Endothelial cell of umbilical vein (primary cell): ENCODE results near the gene PM20D1. TPM values are rescaled to one million over a fixed set of nuclear protein-coding genes. Genes with fewer than 3 reads are reported as not detected.

Experiments used
- BruUV-seq: library from RNA; stranded (reverse); fragments of 400-500 nt; replicated peaks from 2 replicates; lab custom pipeline; 2021; lab: Mats Ljungman, UMichigan
- CTCF ChIA-PET: fragments of 300-600, 350-600 bp; sonication (Branson Sonifier 250); formaldehyde crosslinking; loops from one replicate; lab custom pipeline; 2021; ENCODE audit warnings: antibody characterized with exemption, inconsistent platforms; lab: Charles Lee
- POLR2A ChIA-PET: fragments of 300-600, 350-600 bp; sonication (Branson Sonifier 250); formaldehyde crosslinking; loops from one replicate; lab custom pipeline; 2021; ENCODE audit warnings: antibody characterized with exemption, inconsistent platforms; lab: Charles Lee
- DNase-seq: peaks from one replicate; pipeline ENCODE4 v3.0.0-alpha.2; 2011; ENCODE audit warnings: low read depth, low spot score
- FAIRE-seq: peaks from 2 replicates; lab custom pipeline; 2011; peaks lifted over from hg19 to GRCh38; lab: Jason Lieb, UNC
- H2AFZ ChIP-seq: 2 replicates; pipeline ENCODE4 v1.6.0; 2012; ENCODE audit warnings: low read depth, low read length, control low read depth, inconsistent platforms
- H3K27ac ChIP-seq: 2 replicates; pipeline ENCODE4 v1.5.1; 2011; ENCODE audit warnings: low read depth, mild to moderate bottlenecking, control low read depth, low read length, moderate library complexity; ENCODE audit not compliant: insufficient read depth
- H3K27me3 ChIP-seq, 2 experiments: 2 replicates each; pipeline versions ENCODE4 v1.6.0 to v1.6.1; 2011; ENCODE audit warnings: low read length in 2 of 2, mixed read lengths in 1 of 2; ENCODE audit not compliant: control insufficient read depth in 2 of 2, insufficient read depth in 2 of 2
- H3K36me3 ChIP-seq, 2 experiments: 2 replicates in 1 of 2; 3 replicates in 1 of 2; pipeline ENCODE4 v1.5.1; 2011; ENCODE audit warnings: low read length in 2 of 2, mild to moderate bottlenecking in 1 of 2, moderate library complexity in 1 of 2; ENCODE audit not compliant: control insufficient read depth in 2 of 2, insufficient read depth in 2 of 2; ENCODE audit errors: extremely low read depth in 1 of 2
- H3K4me1 ChIP-seq: 3 replicates; pipeline ENCODE4 v1.5.1; 2011; ENCODE audit warnings: mild to moderate bottlenecking, low read length; ENCODE audit not compliant: control insufficient read depth, insufficient read depth; ENCODE audit errors: extremely low read depth
- H3K4me2 ChIP-seq: 2 replicates; pipeline ENCODE4 v1.6.1; 2011; ENCODE audit warnings: low read length, control low read depth, mixed read lengths; ENCODE audit not compliant: insufficient read depth
- H3K4me3 ChIP-seq, 3 experiments: fragments of 200-600 bp in 1 of 3; sonication (generic), shearing (Covaris generic) in 1 of 3; replicated peaks in 1 of 3; 2 replicates each; pipeline ENCODE4 v1.5.1; 2011 to 2016; ENCODE audit warnings: control low read depth in 3 of 3, low read length in 3 of 3, mild to moderate bottlenecking in 2 of 3, inconsistent platforms in 1 of 3, low read depth in 1 of 3, moderate library complexity in 1 of 3; ENCODE audit not compliant: insufficient read depth in 1 of 3
- H3K79me2 ChIP-seq: 2 replicates; pipeline ENCODE4 v1.6.0; 2012; ENCODE audit warnings: low read length, inconsistent platforms; ENCODE audit not compliant: control insufficient read depth, insufficient read depth
- H3K9ac ChIP-seq: replicated peaks from 2 replicates; pipeline ENCODE3; 2011; ENCODE audit warnings: low read length, control low read depth; ENCODE audit not compliant: insufficient read depth; ENCODE audit errors: extremely low read depth
- H3K9me1 ChIP-seq: replicated peaks from 3 replicates; pipeline ENCODE4 v1.6.0; 2011; ENCODE audit warnings: mild to moderate bottlenecking, low read length; ENCODE audit not compliant: control insufficient read depth, insufficient read depth; ENCODE audit errors: extremely low read depth
- H3K9me3 ChIP-seq: replicated peaks from 2 replicates; pipeline ENCODE4 v1.5.1; 2012; ENCODE audit warnings: low read length, inconsistent platforms; ENCODE audit not compliant: control insufficient read depth, insufficient read depth
- H4K20me1 ChIP-seq: replicated peaks from 2 replicates; pipeline ENCODE3; 2011; ENCODE audit warnings: mild to moderate bottlenecking, low read length; ENCODE audit not compliant: control insufficient read depth, insufficient read depth; ENCODE audit errors: extremely low read depth
- CTCF ChIP-seq, 2 donors: IDR thresholded peaks; 1 replicate in 1 of 2; 2 replicates in 1 of 2; pipeline ENCODE4 v1.5.1; 2011; ENCODE audit warnings: low read length in 2 of 2, mild to moderate bottlenecking in 2 of 2, moderate library complexity in 2 of 2, control low read depth in 1 of 2, inconsistent platforms in 1 of 2, low read depth in 1 of 2; ENCODE audit not compliant: insufficient read depth in 1 of 2; ENCODE audit errors: extremely low read depth in 1 of 2
- EZH2 ChIP-seq: IDR thresholded peaks from 2 replicates; pipeline ENCODE4 v1.6.1; 2012; ENCODE audit warnings: borderline replicate concordance, low read depth, mild to moderate bottlenecking, moderate library complexity, low read length, inconsistent platforms; ENCODE audit not compliant: severe bottlenecking
- FOS ChIP-seq: IDR thresholded peaks from 2 replicates; pipeline ENCODE4 v1.6.1; 2011; ENCODE audit warnings: mild to moderate bottlenecking, low read length, moderate library complexity, borderline replicate concordance; ENCODE audit not compliant: insufficient read depth
- GATA2 ChIP-seq: IDR thresholded peaks from 2 replicates; pipeline ENCODE4 v1.7.0; 2011; ENCODE audit warnings: low read depth, mild to moderate bottlenecking, moderate library complexity, mixed read lengths, low read length; ENCODE audit not compliant: insufficient read length, insufficient read depth
- JUN ChIP-seq: IDR thresholded peaks from 2 replicates; pipeline ENCODE4 v1.6.1; 2011; ENCODE audit warnings: borderline replicate concordance, low read depth; ENCODE audit not compliant: insufficient read length, insufficient read depth
- MAX ChIP-seq: IDR thresholded peaks from 2 replicates; pipeline ENCODE4 v1.6.1; 2011; ENCODE audit not compliant: insufficient read depth, insufficient read length
- MYC ChIP-seq: IDR thresholded peaks from one replicate; pipeline ENCODE4 v1.6.1; 2011; ENCODE audit warnings: mild to moderate bottlenecking, low read depth, low read length
- POLR2A ChIP-seq: IDR thresholded peaks from 2 replicates; pipeline ENCODE4 v1.6.1; 2012; ENCODE audit warnings: low read depth, mild to moderate bottlenecking, control low read depth, low read length
- POLR2AphosphoS5 ChIP-seq: IDR thresholded peaks from 2 replicates; pipeline ENCODE4 v1.6.1; 2012; ENCODE audit warnings: low read depth, mild to moderate bottlenecking, control low read depth, low read length, moderate library complexity; ENCODE audit not compliant: insufficient read depth
- dilution Hi-C: fragments of 300-500 bp; cut with MboI; formaldehyde crosslinking; loops from one replicate; pipeline ENCODE4 v1.15.0; 2019; ENCODE audit warnings: low sequenced_read_pairs; ENCODE audit not compliant: extremely low pct_ligation_motif_present
- intact Hi-C: fragments of 100-400 bp; cut with micrococcal nuclease; formaldehyde crosslinking; loops from one replicate; pipeline ENCODE4 v1.10.0; 2022
- polyA plus RNA-seq, 4 experiments: library from polyadenylated mRNA; depleted of rRNA in 3 of 4; stranded (reverse) in 3 of 4; unstranded in 1 of 4; fragments of >200 nt; gene quantifications; 2 replicates each; pipeline versions ENCODE4 v1.2.1 to v1.2.3, GENCODE V29; 2011 to 2012; ENCODE audit warnings: missing spikeins in 1 of 4
- total RNA-seq: library from RNA; stranded (reverse); gene quantifications from 2 replicates; pipeline ENCODE4 v1.2.3, GENCODE V29; 2021

The PM20D1 gene
- total and polyA plus RNA-seq, 2 donors (not counting 3 experiments of a cell fraction or from before 2014, with no cell fraction given): 0.11 TPM; not detected in 1

GRCh38 chr1:205800427-205800826, 49.5 kb downstream of the PM20D1 start:
- Histone ChIP-seq H3K27me3 (no peaks in the 10 kb centered on the region), H4K20me1 (no peaks in the 10 kb centered on the region), H3K27ac (no peak overlapping the region), H3K79me2 (no peaks in the 10 kb centered on the region), H3K9me3 (no peaks in the 10 kb centered on the region), H3K4me2 (no peak overlapping the region), H3K36me3 (peaks cover 0 to 28% of the 10 kb centered on the region in 2 experiments), H3K9me1 (no peaks in the 10 kb centered on the region), H3K4me3 (no peak overlapping the region), H3K4me1 (no peaks in the 10 kb centered on the region), H2AFZ (no peak overlapping the region), H3K9ac (no peak overlapping the region)
- no TSS peak for BruUV-seq
- dilution Hi-C loops (no loop called here), intact Hi-C loops (no loop called here)
- no peak for FAIRE-seq
- no peak for TF ChIP-seq CTCF (IDR thresholded peaks at IDR 0.05; ENCODE audit: extremely low read depth in 1 of 2, insufficient read depth in 1 of 2, low read depth in 1 of 2, low read length in 2 of 2)
- TF ChIP-seq MAX: no peak
- no peak for TF ChIP-seq EZH2
- CTCF ChIA-PET: interaction anchor here (1.2 to 1.4 kb wide), 3 partner anchors 11 to 118 kb away, joined by 3 to 7 read pairs (median 5); no protein-coding TSS in a partner anchor
- POLR2A ChIA-PET: no interaction called here
- no peak for DNase-seq

GRCh38 chr1:205798577-205798976, 51.4 kb downstream of the PM20D1 start:
- Histone ChIP-seq H3K4me2 (no peak overlapping the region), H3K27ac (no peak overlapping the region), H3K27me3 (no peaks in the 10 kb centered on the region), H3K4me1 (no peaks in the 10 kb centered on the region), H3K36me3 (peaks cover 0 to 31% of the 10 kb centered on the region in 2 experiments), H3K9ac (no peak overlapping the region), H3K79me2 (no peaks in the 10 kb centered on the region), H2AFZ (no peak overlapping the region), H3K9me1 (no peaks in the 10 kb centered on the region), H3K9me3 (no peaks in the 10 kb centered on the region), H4K20me1 (no peaks in the 10 kb centered on the region), H3K4me3 (no peak overlapping the region)
- dilution Hi-C loops (no loop called here), intact Hi-C loops (no loop called here)
- no peak for TF ChIP-seq POLR2AphosphoS5
- TF ChIP-seq GATA2: no peak
- TF ChIP-seq CTCF (IDR thresholded peaks at IDR 0.05; ENCODE audit: extremely low read depth in 1 of 2, insufficient read depth in 1 of 2, low read depth in 1 of 2, low read length in 2 of 2): no peak
- TF ChIP-seq MYC: no peak
- TF ChIP-seq FOS: no peak
- no peak for TF ChIP-seq EZH2
- no peak for TF ChIP-seq MAX
- TF ChIP-seq JUN: no peak
- no peak for TF ChIP-seq POLR2A
- ChIA-PET POLR2A (no interaction called here), CTCF (interaction anchor here (12.5 kb wide), 1 partner anchor 179 kb away, joined by 403 read pairs; no protein-coding TSS in a partner anchor)
- DNase-seq: no peak
- no peak for FAIRE-seq
- no TSS peak for BruUV-seq
